Measurements from ENCODE around the gene EWSR1. TPM values are rescaled to one million over a fixed set of nuclear protein-coding genes. Genes with fewer than 3 reads are reported as not detected.

Gene EWSR1
- total and polyA plus RNA-seq, 7 experiments from 2014 or later = 189 to 366 (median 263) TPM

GRCh38 chr22:29224859-29225410 lies 43.1 kb upstream of the EWSR1 start:
- H3K4me3 Mint-ChIP-seq = no peak overlapping the region
- no peak overlapping the region for H3K27ac ChIP-seq (ENCODE audit: low read depth, low read length)
- H3K27ac Mint-ChIP-seq = no peak overlapping the region
- H3K27me3 Mint-ChIP-seq = peaks cover 0 to 2% (median 0%) of the 10 kb centered on the region in 5 donors
- ChIA-PET POLR2A (no interaction called here), CTCF (no interaction called here)
- H3K27me3 ChIP-seq (ENCODE audit: control insufficient read depth in 2 of 2, insufficient read depth in 2 of 2, low read length in 2 of 2) = no peaks in the 10 kb centered on the region
- H3K4me3 ChIP-seq (ENCODE audit: low read length) = no peak overlapping the region
- intact Hi-C loops (cut with micrococcal nuclease) = no loop called here
- H3K9me3 Mint-ChIP-seq = no peaks in the 10 kb centered on the region
- no peaks in the 10 kb centered on the region for H3K36me3 ChIP-seq (ENCODE audit: control insufficient read depth in 2 of 3, insufficient read depth in 3 of 3, low read length in 3 of 3)
- H3K4me1 Mint-ChIP-seq = no peaks in the 10 kb centered on the region
- DNase-seq (no peak), ATAC-seq (no peak)
- no peaks in the 10 kb centered on the region for H3K4me1 ChIP-seq (ENCODE audit: control insufficient read depth in 2 of 2, insufficient read depth in 2 of 2, low read length in 2 of 2)
- H3K9me3 ChIP-seq (ENCODE audit: control insufficient read depth in 2 of 3, low read length in 3 of 3) = no peaks in the 10 kb centered on the region
- no peaks in the 10 kb centered on the region for H3K36me3 Mint-ChIP-seq

GRCh38 chr22:29225422-29226090 lies 42.5 kb upstream of the EWSR1 start:
- intact Hi-C loops (cut with micrococcal nuclease) = no loop called here
- CTCF ChIA-PET = no interaction called here

GRCh38 chr22:29226351-29226981 lies 41.6 kb upstream of the EWSR1 start:
- Mint-ChIP-seq H3K4me3 (no peak overlapping the region), H3K4me1 (no peaks in the 10 kb centered on the region), H3K36me3 (no peaks in the 10 kb centered on the region), H3K9me3 (no peaks in the 10 kb centered on the region), H3K27me3 (peaks cover 0 to 2% (median 0%) of the 10 kb centered on the region in 5 donors), H3K27ac (no peak overlapping the region)
- ATAC-seq (no peak), DNase-seq (no peak)
- ChIA-PET CTCF (interaction anchor here (0.6 kb wide), 1 partner anchor 80 kb away, joined by 5 read pairs; no protein-coding TSS in a partner anchor), POLR2A (no interaction called here)
- Histone ChIP-seq H3K36me3 (ENCODE audit: control insufficient read depth in 2 of 3, insufficient read depth in 3 of 3, low read length in 3 of 3) (no peaks in the 10 kb centered on the region), H3K27me3 (ENCODE audit: control insufficient read depth in 2 of 2, insufficient read depth in 2 of 2, low read length in 2 of 2) (no peaks in the 10 kb centered on the region), H3K4me1 (ENCODE audit: control insufficient read depth in 2 of 2, insufficient read depth in 2 of 2, low read length in 2 of 2) (no peaks in the 10 kb centered on the region), H3K9me3 (ENCODE audit: control insufficient read depth in 2 of 3, low read length in 3 of 3) (no peaks in the 10 kb centered on the region), H3K27ac (ENCODE audit: low read depth, low read length) (no peak overlapping the region), H3K4me3 (ENCODE audit: low read length) (no peak overlapping the region)
- intact Hi-C loops (cut with micrococcal nuclease) = no loop called here

More at GRCh38 chr22:29225422-29226090, 42.5 kb upstream of the EWSR1 start:
- ATAC-seq (no peak), DNase-seq (no peak)
- Mint-ChIP-seq H3K4me3 (no peak overlapping the region), H3K27ac (no peak overlapping the region), H3K36me3 (no peaks in the 10 kb centered on the region), H3K27me3 (peaks cover 0 to 2% (median 0%) of the 10 kb centered on the region in 5 donors), H3K9me3 (no peaks in the 10 kb centered on the region), H3K4me1 (no peaks in the 10 kb centered on the region)
- H3K36me3 ChIP-seq (ENCODE audit: control insufficient read depth in 2 of 3, insufficient read depth in 3 of 3, low read length in 3 of 3) = no peaks in the 10 kb centered on the region
- no peaks in the 10 kb centered on the region for H3K4me1 ChIP-seq (ENCODE audit: control insufficient read depth in 2 of 2, insufficient read depth in 2 of 2, low read length in 2 of 2)
- POLR2A ChIA-PET = no interaction called here
- no peak overlapping the region for H3K4me3 ChIP-seq (ENCODE audit: low read length)
- H3K9me3 ChIP-seq (ENCODE audit: control insufficient read depth in 2 of 3, low read length in 3 of 3) = no peaks in the 10 kb centered on the region
- H3K27ac ChIP-seq (ENCODE audit: low read depth, low read length) = no peak overlapping the region
- no peaks in the 10 kb centered on the region for H3K27me3 ChIP-seq (ENCODE audit: control insufficient read depth in 2 of 2, insufficient read depth in 2 of 2, low read length in 2 of 2)

GRCh38 chr22:29230972-29231875 lies 36.8 kb upstream of the EWSR1 start:
- Histone ChIP-seq H3K9me3 (ENCODE audit: control insufficient read depth in 2 of 3, low read length in 3 of 3) (peaks cover 0 to 3% (median 0%) of the 10 kb centered on the region in 3 experiments), H3K4me1 (ENCODE audit: control insufficient read depth in 2 of 2, insufficient read depth in 2 of 2, low read length in 2 of 2) (no peaks in the 10 kb centered on the region), H3K36me3 (ENCODE audit: control insufficient read depth in 2 of 3, insufficient read depth in 3 of 3, low read length in 3 of 3) (no peaks in the 10 kb centered on the region), H3K4me3 (ENCODE audit: low read length) (no peak overlapping the region), H3K27ac (ENCODE audit: low read depth, low read length) (no peak overlapping the region), H3K27me3 (ENCODE audit: control insufficient read depth in 2 of 2, insufficient read depth in 2 of 2, low read length in 2 of 2) (no peaks in the 10 kb centered on the region)
- DNase-seq = no peak
- POLR2A ChIA-PET = no interaction called here
- peaks cover 0 to 2% (median 0%) of the 10 kb centered on the region in 5 donors for H3K27me3 Mint-ChIP-seq
- H3K9me3 Mint-ChIP-seq = peaks cover 0 to 9% (median 2%) of the 10 kb centered on the region in 11 donors
- CTCF ChIA-PET = no interaction called here
- H3K4me1 Mint-ChIP-seq = no peaks in the 10 kb centered on the region
- H3K27ac Mint-ChIP-seq = no peak overlapping the region
- peaks cover 0 to 5% (median 4%) of the 10 kb centered on the region in 5 donors for H3K36me3 Mint-ChIP-seq
- intact Hi-C loops (cut with micrococcal nuclease) = no loop called here
- H3K4me3 Mint-ChIP-seq = no peak overlapping the region
- no peak for ATAC-seq

GRCh38 chr22:29231971-29232959 lies 35.8 kb upstream of the EWSR1 start:
- peaks cover 0 to 5% (median 4%) of the 10 kb centered on the region in 5 donors for H3K36me3 Mint-ChIP-seq
- no peaks in the 10 kb centered on the region for H3K27me3 Mint-ChIP-seq
- Histone ChIP-seq H3K4me1 (ENCODE audit: control insufficient read depth in 2 of 2, insufficient read depth in 2 of 2, low read length in 2 of 2) (no peaks in the 10 kb centered on the region), H3K4me3 (ENCODE audit: low read length) (no peak overlapping the region), H3K36me3 (ENCODE audit: control insufficient read depth in 2 of 3, insufficient read depth in 3 of 3, low read length in 3 of 3) (no peaks in the 10 kb centered on the region), H3K27me3 (ENCODE audit: control insufficient read depth in 2 of 2, insufficient read depth in 2 of 2, low read length in 2 of 2) (no peaks in the 10 kb centered on the region), H3K9me3 (ENCODE audit: control insufficient read depth in 2 of 3, low read length in 3 of 3) (peaks cover 0 to 3% (median 0%) of the 10 kb centered on the region in 3 experiments), H3K27ac (ENCODE audit: low read depth, low read length) (no peak overlapping the region)
- H3K9me3 Mint-ChIP-seq = peaks cover 0 to 9% (median 2%) of the 10 kb centered on the region in 11 donors
- H3K4me3 Mint-ChIP-seq = no peak overlapping the region
- ChIA-PET POLR2A (no interaction called here), CTCF (no interaction called here)
- no peak overlapping the region for H3K27ac Mint-ChIP-seq
- intact Hi-C loops (cut with micrococcal nuclease) = no loop called here
- H3K4me1 Mint-ChIP-seq = no peaks in the 10 kb centered on the region
- ATAC-seq (no peak), DNase-seq (no peak)
